HG03280 (cell line): Measurements from ENCODE around the gene KATNB1.
"Not testable (repeated sequence)": the region's sequence is repeated elsewhere in the genome, so short reads cannot be mapped to it uniquely, and the experiment has no call there.

ENCODE experiments used
- ATAC-seq: cut with Tn5 transposase; IDR thresholded peaks from one replicate; pipeline ENCODE4 v1.9.1; 2021; ENCODE audit warnings: mild to moderate bottlenecking, moderate library complexity; ENCODE audit not compliant: unreplicated experiment

KATNB1 gene

DNA sequence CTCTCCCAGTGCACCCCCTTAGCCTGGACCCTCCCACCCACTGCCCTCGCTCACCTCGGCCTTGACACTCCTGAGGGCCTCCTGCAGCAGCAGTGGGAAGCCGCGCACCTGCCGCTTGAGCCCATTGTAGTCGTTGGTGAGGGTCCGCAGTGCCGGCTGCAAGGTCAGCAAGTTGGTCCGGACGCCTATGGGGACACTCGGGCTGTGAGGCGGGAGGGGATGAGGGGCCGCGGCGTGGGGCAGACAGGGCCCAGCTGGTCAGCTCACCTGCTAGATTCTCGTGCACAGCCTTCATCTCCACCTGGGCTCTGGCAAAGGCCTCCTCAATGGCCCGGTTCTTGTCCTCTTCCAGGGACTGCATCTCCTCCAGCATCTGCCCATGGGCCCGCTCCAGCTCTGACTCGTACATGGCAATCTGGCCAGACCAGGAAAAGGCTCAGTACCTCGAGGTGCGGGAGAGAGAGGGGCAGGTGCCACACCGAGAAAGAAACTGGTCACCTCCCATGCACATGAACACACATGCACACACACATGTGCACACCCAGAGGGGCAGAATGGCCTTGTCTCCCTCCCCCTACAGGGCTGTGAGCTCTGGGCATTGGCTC, 34.1 kb downstream of the KATNB1 start:
- ATAC-seq: no peak

- no peak for ATAC-seq
Observed at GRCh38 chr16:57770361-57770760, 34.8 kb downstream of the KATNB1 start.

DNA sequence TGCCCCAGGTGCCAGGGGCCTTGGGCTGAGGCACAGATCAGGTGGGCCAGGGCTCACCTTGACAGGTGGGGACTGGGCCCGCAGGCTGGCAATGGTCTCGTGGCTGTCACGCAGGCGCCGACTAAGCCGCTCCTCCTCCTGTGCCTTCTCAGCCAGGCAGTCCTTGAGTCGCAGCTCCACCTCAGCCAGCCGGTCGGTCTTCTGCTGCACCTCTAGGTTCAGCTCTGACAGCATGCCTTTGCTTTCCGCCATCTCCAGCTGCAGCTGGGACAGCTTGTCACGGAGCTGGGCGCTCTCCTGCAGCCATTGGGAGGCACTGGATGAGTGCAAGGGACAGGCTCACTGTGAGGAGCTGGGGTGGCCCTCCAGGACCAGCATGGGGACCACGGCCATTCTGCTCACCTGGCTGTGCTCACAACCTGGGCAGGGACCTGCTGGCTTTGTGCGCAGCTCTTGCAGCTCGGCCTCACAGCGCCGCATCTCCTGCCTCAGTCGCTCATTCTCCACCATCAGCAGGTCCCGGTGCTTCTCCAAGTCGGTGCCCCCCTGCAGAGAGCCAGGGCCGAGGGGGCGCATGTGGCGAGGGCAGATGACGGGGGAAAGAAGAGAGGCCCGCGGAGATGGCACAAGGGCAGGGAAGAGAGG, 35.7 kb downstream of the KATNB1 start:
- no peak for ATAC-seq

GRCh38 chr16:57773019-57773418, 37.4 kb downstream of the KATNB1 start:
- no peak for ATAC-seq

- no peak for ATAC-seq
Observed at GRCh38 chr16:57773655-57774295, 38.2 kb downstream of the KATNB1 start.

DNA sequence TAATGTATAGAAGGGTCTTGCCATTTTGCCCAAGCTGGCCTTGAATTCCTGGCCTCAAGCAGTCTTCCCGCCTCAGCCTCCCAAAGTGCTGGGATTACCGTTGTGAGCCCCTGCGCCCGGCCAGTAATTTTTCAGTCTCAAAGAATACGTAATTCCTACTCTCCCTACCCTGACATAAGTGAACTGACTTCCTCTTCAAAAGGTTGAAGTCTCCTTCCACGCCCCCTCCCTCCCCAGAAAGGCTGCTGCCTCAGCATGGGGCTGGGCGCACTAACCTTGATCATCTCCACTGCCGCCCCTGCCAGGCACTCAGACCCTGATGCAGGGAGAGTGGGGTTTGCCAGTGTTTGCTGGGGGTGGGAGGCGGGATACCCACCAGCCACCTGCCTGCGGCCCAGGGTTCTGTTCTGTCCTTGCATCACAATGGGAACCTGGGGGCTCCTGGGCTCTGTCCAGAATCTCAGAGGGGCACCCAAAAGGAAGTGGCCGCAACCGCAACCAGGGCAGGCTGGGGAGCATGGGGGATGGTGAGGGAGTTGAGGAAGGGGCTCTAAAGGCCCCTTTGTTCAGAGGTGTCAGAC, 39.2 kb downstream of the KATNB1 start:
- ATAC-seq: no peak

- no peak for ATAC-seq
Observed at GRCh38 chr16:57775661-57776469, 40.3 kb downstream of the KATNB1 start.

DNA sequence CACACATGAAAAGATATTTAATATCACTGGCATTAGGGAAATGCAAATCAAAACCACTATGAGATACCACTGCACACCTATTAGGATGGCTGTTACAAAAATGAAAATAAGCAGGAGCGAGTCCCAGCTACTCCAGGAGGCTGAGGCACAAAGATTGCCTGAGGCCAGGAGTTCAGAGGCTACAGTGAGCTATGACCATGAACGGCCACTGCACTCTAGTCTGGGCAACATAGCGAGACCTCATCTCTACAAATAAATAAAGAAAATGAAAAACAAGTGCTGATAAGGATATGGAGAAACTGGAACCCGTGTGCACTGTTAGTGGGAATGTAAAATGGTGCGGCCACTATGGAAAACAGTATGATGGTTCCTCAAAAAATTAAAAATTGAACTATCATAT, 43.1 kb downstream of the KATNB1 start:
- ATAC-seq: no peak

DNA sequence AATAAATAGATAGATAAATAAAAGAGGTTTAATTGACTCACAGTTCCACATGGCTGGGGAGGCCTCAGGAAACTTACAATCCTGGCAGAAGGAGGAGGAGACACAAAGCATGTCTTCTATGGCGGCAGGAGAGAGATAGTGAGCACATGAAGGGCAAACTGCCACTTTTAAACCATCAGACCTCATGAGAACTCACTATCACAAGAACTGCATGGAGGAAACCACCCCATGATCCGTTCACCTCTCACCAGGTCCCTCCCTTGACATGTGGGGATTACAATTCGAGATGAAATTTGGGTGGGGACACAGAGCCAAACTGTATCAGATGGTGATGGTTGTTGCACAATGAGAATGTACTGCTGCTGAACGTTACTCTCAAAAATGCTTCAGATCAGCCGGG, 44.3 kb downstream of the KATNB1 start:
- ATAC-seq: not testable (repeated sequence)

GRCh38 chr16:57781349-57781740, 45.8 kb downstream of the KATNB1 start:
- ATAC-seq: no peak

- ATAC-seq: no peak
Observed at GRCh38 chr16:57781741-57782606, 46.4 kb downstream of the KATNB1 start.

GRCh38 chr16:57782607-57783055, 47.1 kb downstream of the KATNB1 start:
- not testable (repeated sequence) for ATAC-seq

DNA sequence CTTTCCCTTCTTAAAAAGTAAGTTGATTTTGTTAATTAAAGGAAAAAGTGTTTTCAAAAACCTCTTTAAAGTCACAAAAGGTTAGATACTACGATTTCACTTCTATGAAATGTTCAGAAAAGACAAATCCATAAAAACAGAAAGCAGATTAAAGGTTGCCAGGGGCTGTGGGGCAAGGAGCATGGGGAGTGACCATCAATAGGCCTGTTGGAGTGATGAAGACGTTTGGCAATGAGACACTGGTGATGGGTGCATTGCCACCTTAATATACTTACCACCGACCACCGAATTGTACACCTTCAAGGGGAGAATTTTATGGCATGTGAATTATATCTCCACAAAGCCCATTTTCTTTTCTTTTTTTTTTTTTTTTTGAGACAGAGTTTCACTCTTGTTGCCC, 47.5 kb downstream of the KATNB1 start:
- no peak for ATAC-seq

DNA sequence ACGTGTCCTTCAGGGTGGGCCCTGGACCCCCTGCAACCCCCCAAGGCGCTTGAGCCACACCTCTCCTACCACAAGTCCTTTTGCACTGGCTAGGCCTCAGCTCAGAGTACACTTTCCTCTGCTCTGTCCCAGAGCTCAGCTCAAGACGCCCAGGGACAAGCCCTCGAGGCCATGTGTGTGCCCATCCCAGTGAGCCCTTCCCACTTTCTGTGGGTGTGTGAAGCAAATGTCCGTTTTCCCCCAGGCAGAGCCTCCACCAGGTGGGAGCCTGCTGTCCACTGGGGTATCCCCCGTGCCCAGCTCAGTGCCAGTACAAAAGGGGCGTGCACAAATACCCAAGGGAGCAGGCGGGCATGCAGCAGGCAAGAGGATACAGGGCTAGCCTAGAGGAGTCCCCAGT, 48.3 kb downstream of the KATNB1 start:
- ATAC-seq: no peak

GRCh38 chr16:57784334-57784733, 48.8 kb downstream of the KATNB1 start:
- ATAC-seq: no peak

DNA sequence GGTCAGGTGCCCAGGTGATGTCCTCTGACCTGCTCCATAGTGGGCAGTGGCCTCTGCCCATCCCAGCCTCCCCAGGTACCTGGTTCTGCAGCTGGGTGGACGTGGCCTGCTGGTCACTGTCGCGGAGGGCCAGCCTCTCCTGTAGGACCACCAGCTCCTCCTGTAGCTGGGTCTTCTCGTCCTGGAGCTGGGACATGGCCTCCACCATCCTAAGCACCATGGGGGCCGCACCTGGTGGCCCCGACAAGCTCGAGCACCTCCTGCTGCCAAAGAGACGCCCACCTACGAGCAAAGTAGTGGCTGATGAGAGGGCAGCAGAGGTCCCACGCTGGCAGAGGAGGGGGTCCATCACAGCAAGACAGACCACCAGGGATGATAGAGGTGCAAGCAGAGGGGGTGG, 49.8 kb downstream of the KATNB1 start:
- ATAC-seq: no peak

GRCh38 chr16:57785924-57786323, 50.4 kb downstream of the KATNB1 start:
- no peak for ATAC-seq

GRCh38 chr16:57786632-57787518, 51.3 kb downstream of the KATNB1 start:
- no peak for ATAC-seq

- ATAC-seq: no peak
Observed at GRCh38 chr16:57787519-57787905, 51.9 kb downstream of the KATNB1 start.
